ENCODE measurements around the gene ZFHX3.

The ZFHX3 gene

GRCh38 chr16:72956124-72957064, 91.5 kb downstream of the ZFHX3 start:
- no peak for DNase-seq (ENCODE audit: low read depth, low spot score)

GRCh38 chr16:72952811-72953271, 95.1 kb downstream of the ZFHX3 start:
- peak; percentile 64 for DNase-seq (ENCODE audit: low read depth, low spot score)

- no peak for DNase-seq (ENCODE audit: low read depth, low spot score)
Measured at GRCh38 chr16:72952404-72952803, 95.5 kb downstream of the ZFHX3 start.

- no peak for DNase-seq (ENCODE audit: low read depth, low spot score)
Measured at GRCh38 chr16:72951916-72952315, 96.0 kb downstream of the ZFHX3 start.

DNA sequence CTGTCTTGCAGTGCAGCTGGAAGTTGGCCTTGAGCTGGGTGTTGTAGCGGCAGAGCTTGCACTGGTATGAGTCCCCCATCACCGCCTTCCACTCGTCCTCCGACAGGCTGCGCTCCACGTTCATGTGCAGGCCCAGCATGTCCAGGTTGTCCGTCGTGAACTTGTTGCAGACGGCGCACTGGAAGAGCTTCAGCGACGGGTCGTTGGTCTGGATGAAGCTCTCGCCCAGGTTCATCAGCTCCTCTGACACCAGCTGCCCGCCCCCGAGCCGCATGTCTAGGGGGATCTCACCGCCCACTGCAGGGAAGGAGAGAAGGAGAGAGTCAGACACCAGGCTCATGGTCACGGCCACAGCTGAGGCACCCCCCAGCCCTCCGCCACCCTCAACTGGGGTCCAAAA, 97.3 kb downstream of the ZFHX3 start:
- DNase-seq (ENCODE audit: low read depth, low spot score), result no peak

- no peak for DNase-seq (ENCODE audit: low read depth, low spot score)
Measured at GRCh38 chr16:72948238-72948829, 99.6 kb downstream of the ZFHX3 start.

GRCh38 chr16:72947379-72948237, 100.3 kb downstream of the ZFHX3 start:
- DNase-seq (ENCODE audit: low read depth, low spot score), result peak; percentile 63

DNA sequence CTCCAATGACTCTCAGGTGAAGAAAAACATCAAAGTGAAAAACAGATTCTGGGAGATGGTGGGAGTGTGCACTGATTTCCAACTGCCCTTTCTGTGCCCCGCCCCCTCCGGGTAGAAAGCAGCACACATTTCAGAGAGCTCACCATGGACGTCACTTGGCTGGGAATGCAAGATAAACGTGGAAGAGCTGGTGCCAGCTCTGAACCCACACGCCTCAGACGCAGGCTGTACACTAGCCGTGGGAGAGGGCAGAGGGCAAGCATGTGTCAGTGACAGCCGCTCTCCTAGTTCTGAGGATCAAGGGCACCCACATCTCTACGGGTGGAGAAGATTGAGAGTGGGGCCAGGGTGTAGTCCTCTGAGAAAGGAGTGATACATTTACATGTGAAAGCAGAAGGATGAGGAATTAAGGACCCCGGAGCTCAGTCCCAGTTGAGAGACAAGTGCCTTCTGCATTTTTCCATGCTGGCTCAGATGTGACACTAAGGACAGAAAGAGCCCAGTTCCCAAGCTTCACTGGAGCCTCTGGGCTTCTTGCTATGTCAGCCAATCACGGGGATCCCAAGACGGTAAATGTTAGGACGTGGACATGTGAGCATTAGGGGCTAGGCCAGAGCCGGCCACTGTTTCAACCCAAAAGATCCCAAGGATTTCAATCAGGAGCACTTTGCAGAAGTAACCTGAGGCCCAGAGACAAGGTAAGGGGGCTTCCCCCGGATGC, 101.3 kb downstream of the ZFHX3 start:
- DNase-seq (ENCODE audit: low read depth, low spot score), result no peak

DNA sequence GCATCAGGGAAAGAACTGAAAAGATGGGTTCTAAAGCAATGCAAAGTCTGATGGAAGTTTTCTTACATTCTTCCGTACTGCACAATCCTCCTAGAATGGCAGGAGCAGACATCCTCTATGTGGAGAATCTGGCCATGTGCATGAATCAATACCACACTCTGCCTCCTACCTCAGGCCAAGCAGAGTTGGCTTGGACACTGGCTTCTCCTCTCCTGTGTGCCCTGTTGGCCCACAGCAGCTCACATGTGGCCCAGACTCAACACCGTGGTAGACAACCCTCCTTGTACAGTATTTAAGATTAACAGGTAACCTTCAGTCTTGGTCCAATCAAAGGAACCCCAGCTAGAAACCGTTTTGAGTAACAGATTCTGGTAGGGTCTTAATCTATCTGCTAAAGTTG, 101.9 kb downstream of the ZFHX3 start:
- DNase-seq (ENCODE audit: low read depth, low spot score), result no peak

- no peak for DNase-seq (ENCODE audit: low read depth, low spot score)
Measured at GRCh38 chr16:72945611-72946010, 102.3 kb downstream of the ZFHX3 start.

GRCh38 chr16:72944757-72945485, 103.0 kb downstream of the ZFHX3 start:
- DNase-seq (ENCODE audit: low read depth, low spot score), result no peak

DNA sequence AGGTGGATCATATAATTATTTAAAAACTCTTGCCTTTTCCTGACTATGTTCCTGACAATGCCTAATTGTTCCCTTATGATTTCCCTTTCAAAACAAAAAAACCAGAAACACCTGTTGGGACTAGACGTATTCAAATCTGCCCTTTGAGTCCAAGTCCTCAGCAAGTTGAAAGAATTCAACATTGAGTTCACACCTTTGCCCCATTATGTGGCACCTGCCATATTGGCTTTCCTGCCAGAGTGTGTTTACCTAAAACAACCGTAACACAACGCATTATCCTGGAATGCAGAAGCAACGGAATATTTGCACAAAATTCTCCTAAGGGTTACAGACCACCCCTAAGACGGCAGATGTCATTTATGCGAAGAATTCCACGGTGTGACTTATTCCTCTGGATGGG, 105.9 kb downstream of the ZFHX3 start:
- no peak for DNase-seq (ENCODE audit: low read depth, low spot score)

DNA sequence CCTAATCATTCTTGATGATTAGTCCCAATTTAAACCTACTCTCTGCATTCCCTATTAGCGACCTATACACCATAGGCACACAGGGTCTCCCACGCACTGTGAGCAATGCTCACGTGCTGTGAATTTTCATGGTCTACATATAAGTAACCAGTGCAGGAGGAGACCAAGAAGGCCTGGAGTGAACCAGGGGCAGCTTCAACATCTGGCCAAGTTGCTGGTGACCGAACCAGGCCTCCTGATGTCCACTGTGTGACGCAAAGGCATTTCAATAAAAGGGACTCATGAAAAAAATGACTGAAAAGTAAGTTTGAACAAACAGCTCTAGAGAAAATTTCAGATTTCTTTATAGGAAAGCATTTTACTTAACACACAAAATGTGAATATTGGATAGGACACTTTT, 107.0 kb downstream of the ZFHX3 start:
- DNase-seq (ENCODE audit: low read depth, low spot score), result no peak

GRCh38 chr16:72939247-72939646, 108.7 kb downstream of the ZFHX3 start:
- no peak for DNase-seq (ENCODE audit: low read depth, low spot score)

- DNase-seq (ENCODE audit: low read depth, low spot score), result peak; percentile 77
Measured at GRCh38 chr16:72938795-72939164, 109.1 kb downstream of the ZFHX3 start.

GRCh38 chr16:72937916-72938794, 109.8 kb downstream of the ZFHX3 start:
- no peak for DNase-seq (ENCODE audit: low read depth, low spot score)

DNA sequence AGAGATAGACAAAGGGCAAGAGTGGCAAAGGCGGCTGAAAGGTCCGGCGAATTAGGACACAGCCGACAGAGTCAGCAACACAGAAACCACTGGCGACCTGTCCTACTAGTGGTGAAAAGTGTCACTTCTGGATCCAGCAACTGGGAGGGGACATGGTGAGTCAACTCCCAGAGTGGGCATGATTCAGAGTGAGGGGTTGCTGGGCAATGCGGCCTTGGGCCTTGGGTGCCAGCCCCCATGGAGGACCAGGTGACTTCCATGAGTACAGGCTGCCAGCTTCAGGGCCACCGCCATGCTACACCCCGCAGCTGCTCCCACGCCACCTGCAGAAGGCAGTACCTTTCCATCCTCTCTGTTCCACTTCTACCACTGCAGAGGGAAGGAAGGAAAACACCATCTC, 110.6 kb downstream of the ZFHX3 start:
- no peak for DNase-seq (ENCODE audit: low read depth, low spot score)

DNA sequence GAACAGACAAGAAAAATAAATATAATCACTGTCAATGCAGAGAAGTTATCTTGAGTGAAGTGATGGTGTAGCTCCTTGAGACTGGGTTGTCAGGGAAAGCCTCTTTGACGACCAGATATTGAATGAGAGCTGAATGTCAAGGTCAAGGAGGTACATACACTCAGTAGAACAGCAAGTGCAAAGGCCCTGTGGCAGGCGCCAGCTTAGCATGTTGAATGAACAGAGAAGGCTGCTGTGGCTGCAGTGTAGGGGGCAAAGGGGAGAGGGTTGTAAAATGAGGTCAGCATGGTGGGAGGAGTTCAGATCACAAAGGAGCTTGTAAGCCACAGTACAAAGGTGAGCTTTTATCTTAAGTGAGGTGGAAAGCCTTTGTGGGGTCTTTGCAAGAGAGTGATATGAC, 111.5 kb downstream of the ZFHX3 start:
- DNase-seq (ENCODE audit: low read depth, low spot score), result no peak

- no peak for DNase-seq (ENCODE audit: low read depth, low spot score)
Measured at GRCh38 chr16:72935896-72936295, 112.0 kb downstream of the ZFHX3 start.

All from astrocyte of the hippocampus (primary cell).